Common myeloid progenitor, CD34-positive (primary cell): ENCODE results near the gene ADAMTS7.
"Not testable (repeated sequence)": the region's sequence is repeated elsewhere in the genome, so short reads cannot be mapped to it uniquely, and the experiment has no call there.

ENCODE experiments used
- CTCF ChIA-PET: fragments of 350-600 bp; sonication (Branson Sonifier 250); formaldehyde crosslinking; loops from one replicate; lab custom pipeline; 2021; ENCODE audit warnings: antibody characterized with exemption; lab: Charles Lee
- POLR2A ChIA-PET: fragments of 350-600 bp; sonication (Branson Sonifier 250); formaldehyde crosslinking; loops from one replicate; lab custom pipeline; 2021; ENCODE audit warnings: antibody characterized with exemption; lab: Charles Lee
- DNase-seq, 3 donors: peaks; one replicate each; pipeline versions ENCODE4 v3.0.0 to v3.0.0-alpha.2; 2013
- H3K27ac ChIP-seq, 2 experiments: 1 replicate in 1 of 2; 2 replicates in 1 of 2; pipeline ENCODE4 v1.7.0; 2013; ENCODE audit warnings: inconsistent platforms in 2 of 2, low read length in 2 of 2, mild to moderate bottlenecking in 2 of 2, low read depth in 1 of 2, moderate library complexity in 1 of 2; ENCODE audit not compliant: severe bottlenecking in 2 of 2, insufficient read depth in 1 of 2, poor library complexity in 1 of 2
- H3K27me3 ChIP-seq, 5 experiments: replicated peaks in 2 of 5; 1 replicate in 3 of 5; 2 replicates in 2 of 5; pipeline versions ENCODE4 v1.6.1 to v1.7.0; 2013; ENCODE audit warnings: low read length in 4 of 5, mild to moderate bottlenecking in 2 of 5, moderate library complexity in 2 of 5, inconsistent platforms in 1 of 5; ENCODE audit not compliant: insufficient read depth in 5 of 5, control insufficient read depth in 4 of 5
- H3K36me3 ChIP-seq, 4 experiments: 1 replicate in 2 of 4; 2 replicates in 2 of 4; pipeline versions ENCODE4 v1.6.1 to v1.7.0; 2013; ENCODE audit warnings: low read length in 3 of 4, control low read depth in 1 of 4, mild to moderate bottlenecking in 1 of 4; ENCODE audit not compliant: control insufficient read depth in 4 of 4, insufficient read depth in 4 of 4
- H3K4me1 ChIP-seq, 4 experiments: 1 replicate in 3 of 4; 2 replicates in 1 of 4; pipeline versions ENCODE4 v1.6.1 to v1.7.1; 2013; ENCODE audit warnings: low read length in 3 of 4, mild to moderate bottlenecking in 3 of 4, control low read depth in 1 of 4, inconsistent platforms in 1 of 4, moderate library complexity in 1 of 4; ENCODE audit not compliant: control insufficient read depth in 4 of 4, insufficient read depth in 4 of 4; ENCODE audit errors: control extremely low read depth in 1 of 4
- H3K4me3 ChIP-seq, 7 experiments: 1 replicate in 4 of 7; 2 replicates in 3 of 7; pipeline versions ENCODE4 v1.5.1 to v1.7.0; 2013; ENCODE audit warnings: mild to moderate bottlenecking in 7 of 7, low read length in 6 of 7, moderate library complexity in 6 of 7, inconsistent platforms in 2 of 7, low read depth in 2 of 7, control low read depth in 1 of 7; ENCODE audit not compliant: insufficient read depth in 4 of 7, control insufficient read depth in 1 of 7; ENCODE audit errors: extremely low read depth in 1 of 7
- H3K9me3 ChIP-seq, 5 experiments: 1 replicate in 4 of 5; 2 replicates in 1 of 5; pipeline versions ENCODE4 v1.6.1 to v1.7.1; 2013; ENCODE audit warnings: low read length in 4 of 5, mild to moderate bottlenecking in 2 of 5, inconsistent platforms in 1 of 5, low read depth in 1 of 5, moderate library complexity in 1 of 5; ENCODE audit not compliant: control insufficient read depth in 4 of 5, insufficient read depth in 2 of 5; ENCODE audit errors: control extremely low read depth in 1 of 5
- WGBS: methylation state at CpG from one replicate; pipeline ENCODE4 v1.1.5; 2013; ENCODE audit not compliant: insufficient coverage; 5-methylcytosine and 5-hydroxymethylcytosine counted together

The ADAMTS7 gene

DNA sequence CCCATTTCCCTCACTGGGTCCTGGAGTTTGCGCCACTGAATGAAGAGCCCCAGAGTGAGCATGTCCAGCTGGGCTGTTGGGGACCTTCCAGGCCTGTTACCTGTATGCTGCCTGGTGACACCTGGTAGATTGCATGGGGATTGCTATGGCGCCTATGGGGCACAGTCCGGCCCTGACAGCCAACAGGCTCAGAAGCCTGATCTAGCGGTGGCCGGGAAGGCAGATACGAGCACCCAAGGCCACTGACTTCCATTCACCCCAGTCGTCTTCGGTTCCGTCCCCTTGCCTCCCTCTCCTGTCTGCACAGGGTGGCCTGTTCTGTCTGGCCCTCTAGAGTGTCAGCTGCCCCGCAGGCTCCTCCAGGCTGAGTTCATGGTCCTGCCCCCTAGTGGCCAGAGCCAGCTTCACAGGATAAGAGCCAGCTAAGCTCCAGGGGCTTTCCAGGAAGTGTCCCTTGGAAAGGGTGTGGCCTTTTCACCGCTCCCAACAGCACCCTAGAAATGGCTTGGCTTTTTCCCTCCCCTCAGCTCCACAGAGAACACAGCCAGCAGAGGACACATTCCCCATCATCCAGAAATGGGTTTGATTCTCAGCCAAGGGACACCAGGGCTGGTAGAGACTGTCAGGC lies 73.2 kb downstream of the ADAMTS7 start:
- 82% methylated on average over 9 of the region's 11 CpGs for WGBS
- POLR2A ChIA-PET, H3K4me1 ChIP-seq, H3K9me3 ChIP-seq, H3K27ac ChIP-seq, H3K4me3 ChIP-seq, H3K27me3 ChIP-seq, H3K36me3 ChIP-seq: not testable (repeated sequence)
- CTCF ChIA-PET: interaction anchor here (2.0 to 4.2 kb wide), 2 partner anchors 9 to 119 kb away, joined by 6 to 13 read pairs; no protein-coding TSS in a partner anchor
- peak in 2 of 3 donors; percentile 58 to 60 for DNase-seq

DNA sequence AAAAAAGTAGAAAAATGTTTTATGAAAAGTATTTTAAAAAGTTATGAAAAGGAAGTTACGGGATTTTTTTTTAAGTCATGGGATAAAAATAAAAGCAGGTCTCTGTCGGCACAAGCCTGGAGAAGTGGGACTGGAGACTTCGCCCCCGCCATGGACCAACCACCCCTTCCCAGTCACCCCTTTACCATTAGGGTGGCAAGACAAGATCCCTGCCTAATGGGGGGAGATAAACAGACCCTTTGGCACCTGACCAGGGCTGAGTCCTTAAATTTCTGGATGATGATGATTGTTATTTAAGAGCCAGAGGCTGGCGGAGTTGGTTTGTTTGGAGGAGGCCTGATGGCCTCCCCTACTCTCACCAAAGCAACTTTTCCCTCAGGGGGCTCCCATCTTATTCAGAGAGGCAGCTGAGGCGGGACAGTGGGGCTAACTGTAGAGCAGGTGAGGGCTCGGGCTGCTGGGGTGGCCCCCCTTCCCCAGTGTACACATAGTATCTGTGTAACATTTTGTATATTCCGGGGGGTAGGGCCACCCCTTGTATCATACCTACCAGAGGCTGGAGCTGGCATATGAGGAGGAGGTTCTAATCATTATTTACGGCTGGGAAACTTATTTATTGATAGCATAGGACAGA lies 74.0 kb downstream of the ADAMTS7 start:
- 98% methylated on average over 6 of the region's 9 CpGs for WGBS

DNA sequence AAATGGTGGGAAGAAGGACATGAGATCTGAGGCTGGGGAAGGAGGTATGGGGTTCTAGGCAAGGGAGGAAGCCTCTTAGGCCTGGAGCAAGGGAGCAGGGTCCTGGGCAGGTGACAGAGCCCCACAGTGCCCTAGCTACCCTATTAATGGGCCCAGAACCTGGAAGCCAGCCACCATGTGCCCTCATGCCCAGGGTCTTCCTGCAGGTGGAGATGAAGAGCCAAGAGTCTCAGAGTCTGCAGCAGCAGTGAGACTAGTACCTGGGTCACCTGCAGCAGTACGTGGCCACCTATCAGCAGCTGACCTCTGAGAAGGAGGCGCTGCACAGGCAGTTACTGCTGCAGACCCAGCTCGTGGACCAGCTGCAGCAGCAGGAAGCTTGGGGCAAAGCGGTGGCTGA lies 75.0 kb downstream of the ADAMTS7 start:
- H3K4me3 ChIP-seq, CTCF ChIA-PET, H3K36me3 ChIP-seq, DNase-seq, H3K4me1 ChIP-seq, H3K9me3 ChIP-seq, H3K27me3 ChIP-seq, POLR2A ChIA-PET, H3K27ac ChIP-seq: not testable (repeated sequence)
- no CpG with 5 or more reads among the region's 4 CpGs for whole genome bisulfite sequencing

More for the DNA sequence above, 74.0 kb downstream of the ADAMTS7 start:
- Histone ChIP-seq H3K36me3 (no peaks in the 10 kb centered on the region), H3K4me1 (peaks cover 0 to 4% (median 3%) of the 10 kb centered on the region in 4 experiments), H3K4me3 (no peak overlapping the region), H3K27ac (no peak overlapping the region), H3K27me3 (peaks cover 0 to 3% (median 0%) of the 10 kb centered on the region in 5 experiments), H3K9me3 (no peaks in the 10 kb centered on the region)
- CTCF ChIA-PET: no interaction called here
- POLR2A ChIA-PET: no interaction called here
- no peak for DNase-seq

DNA sequence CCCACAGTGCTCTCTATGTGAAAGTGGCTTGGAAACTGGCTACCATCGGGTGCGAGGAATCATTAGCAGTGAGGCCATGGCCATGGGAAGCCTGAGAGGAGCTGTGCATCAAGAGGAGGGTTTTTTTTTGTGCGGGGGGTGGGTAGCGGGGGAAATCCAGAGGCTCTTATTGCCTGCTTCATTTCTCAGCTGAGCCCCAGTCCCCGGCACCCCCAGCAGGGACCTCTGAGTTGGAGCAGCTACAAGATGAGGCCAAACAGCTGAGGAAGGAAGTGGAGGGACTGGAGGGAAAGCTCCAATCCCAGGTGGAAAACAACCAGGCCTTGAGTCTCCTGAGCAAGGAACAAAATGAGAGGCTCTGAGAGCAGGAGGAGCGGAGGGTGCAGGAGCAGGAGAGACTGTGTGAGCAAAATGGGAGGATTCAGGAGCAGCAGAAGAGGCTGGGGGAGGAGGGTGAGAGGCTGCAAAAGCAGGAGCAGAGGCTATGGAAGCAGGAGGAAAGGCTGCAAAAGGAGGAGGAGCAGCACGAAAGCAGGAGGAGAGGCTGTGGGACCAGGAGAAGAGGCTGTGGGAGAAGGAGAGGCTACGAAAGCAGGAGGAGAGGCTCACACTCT lies 76.7 kb downstream of the ADAMTS7 start:
- 88% methylated on average over 8 of the region's 8 CpGs for WGBS
- Histone ChIP-seq H3K9me3 (no peaks in the 10 kb centered on the region), H3K27ac (no peak overlapping the region), H3K4me3 (no peak overlapping the region), H3K36me3 (no peaks in the 10 kb centered on the region), H3K27me3 (peaks cover 0 to 3% (median 0%) of the 10 kb centered on the region in 5 experiments), H3K4me1 (no peaks in the 10 kb centered on the region)
- no peak for DNase-seq
- CTCF ChIA-PET: interaction anchor here (0.9 to 1.2 kb wide), 3 partner anchors 62 to 115 kb away, joined by 3 to 4 read pairs (median 3); no protein-coding TSS in a partner anchor
- POLR2A ChIA-PET: no interaction called here

DNA sequence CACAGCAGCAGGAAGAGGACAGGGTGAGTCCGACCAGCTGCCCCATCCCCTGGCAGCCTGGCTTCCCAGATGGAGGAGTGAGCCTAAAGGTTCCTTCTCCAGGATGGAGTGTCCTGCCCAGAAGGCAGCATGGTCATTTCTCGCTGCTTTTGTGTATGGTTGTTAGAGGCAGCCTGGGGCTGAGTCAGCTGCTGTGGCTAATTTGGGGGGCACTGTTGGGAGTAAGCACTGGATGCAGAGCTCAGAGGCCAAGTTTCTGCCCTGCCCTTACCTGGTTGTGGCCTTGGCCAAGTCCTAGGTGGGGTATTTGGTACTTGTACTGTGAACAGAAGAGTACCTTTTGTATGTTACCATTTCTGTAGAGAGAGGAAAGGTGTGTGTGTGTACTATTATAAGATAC lies 78.6 kb downstream of the ADAMTS7 start:
- Histone ChIP-seq H3K27ac (no peak overlapping the region), H3K9me3 (no peaks in the 10 kb centered on the region), H3K36me3 (no peaks in the 10 kb centered on the region), H3K4me3 (no peak overlapping the region), H3K4me1 (peaks cover 0 to 9% (median 0%) of the 10 kb centered on the region in 4 experiments), H3K27me3 (peaks cover 0 to 3% (median 0%) of the 10 kb centered on the region in 5 experiments)
- POLR2A ChIA-PET: no interaction called here
- 93% methylated on average over 2 of the region's 2 CpGs for WGBS
- no peak for DNase-seq
- CTCF ChIA-PET: no interaction called here

DNA sequence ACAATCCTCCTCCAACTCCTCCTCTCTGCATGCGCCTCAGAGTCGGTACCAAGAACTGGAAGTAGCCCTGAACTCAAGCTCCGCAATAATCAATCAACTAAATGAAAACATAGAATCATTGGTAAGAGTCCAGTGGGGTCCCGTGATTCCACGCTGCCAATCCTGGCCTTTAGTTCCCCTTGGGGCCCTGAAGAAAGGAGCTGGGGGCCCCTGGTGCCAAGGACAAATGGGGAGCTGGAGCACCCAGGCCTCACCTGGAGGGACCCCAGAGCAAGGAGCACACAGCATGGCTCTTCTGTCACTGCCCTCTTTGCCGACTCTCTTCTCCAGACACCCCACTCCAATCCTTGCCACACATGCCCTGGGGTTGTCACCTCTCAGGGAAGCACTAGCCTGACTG lies 80.3 kb downstream of the ADAMTS7 start:
- no peak for DNase-seq
- WGBS: 100% methylated on average over 3 of the region's 6 CpGs
- POLR2A ChIA-PET: no interaction called here

DNA sequence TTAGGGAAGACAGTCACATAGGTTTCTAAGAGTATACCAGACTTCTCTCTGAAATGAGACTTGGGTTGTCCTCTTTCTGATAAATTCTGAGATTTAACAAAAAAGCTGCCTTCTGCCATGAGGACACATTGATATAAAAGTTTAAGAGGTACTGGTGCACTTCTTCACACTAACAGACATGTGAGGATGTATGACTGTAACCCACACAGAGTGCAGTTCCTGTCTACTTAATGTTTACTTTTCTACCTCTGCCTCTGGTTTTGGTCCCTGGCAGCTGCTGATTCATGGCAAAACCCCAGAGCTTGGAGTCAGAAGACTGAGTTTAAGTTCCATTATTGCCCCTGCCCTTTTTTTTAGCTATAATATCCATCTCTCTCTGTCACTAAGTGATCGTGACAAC lies 82.8 kb downstream of the ADAMTS7 start:
- H3K4me3 ChIP-seq, H3K9me3 ChIP-seq, H3K27me3 ChIP-seq, H3K27ac ChIP-seq, H3K36me3 ChIP-seq, H3K4me1 ChIP-seq: not testable (repeated sequence)
- CTCF ChIA-PET: interaction anchor here (2.8 kb wide), 1 partner anchor 12 kb away, joined by 13 read pairs; no protein-coding TSS in a partner anchor
- POLR2A ChIA-PET: interaction anchor here (0.9 kb wide), 1 partner anchor 12 kb away, joined by 3 read pairs; no protein-coding TSS in a partner anchor
- DNase-seq: peak in 2 of 3 donors; percentile 49 to 65
- WGBS: no CpG with 5 or more reads among the region's 1 CpG

More for the DNA sequence above, 80.3 kb downstream of the ADAMTS7 start:
- CTCF ChIA-PET: interaction anchor here (1.3 kb wide), 1 partner anchor 10 kb away, joined by 4 read pairs; no protein-coding TSS in a partner anchor
- Histone ChIP-seq H3K27ac (no peak overlapping the region), H3K4me1 (peaks cover 0 to 9% (median 0%) of the 10 kb centered on the region in 4 experiments), H3K36me3 (no peaks in the 10 kb centered on the region), H3K9me3 (no peaks in the 10 kb centered on the region), H3K4me3 (no peak overlapping the region), H3K27me3 (peaks cover 0 to 3% (median 0%) of the 10 kb centered on the region in 5 experiments)
